ENCODE measurements around the gene NLK. TPM values are rescaled to one million over a fixed set of nuclear protein-coding genes. Genes with fewer than 3 reads are reported as not detected.

NLK gene
- total and polyA plus RNA-seq, 8 donors = 9.8 to 16.7 (median 13.5) TPM

DNA sequence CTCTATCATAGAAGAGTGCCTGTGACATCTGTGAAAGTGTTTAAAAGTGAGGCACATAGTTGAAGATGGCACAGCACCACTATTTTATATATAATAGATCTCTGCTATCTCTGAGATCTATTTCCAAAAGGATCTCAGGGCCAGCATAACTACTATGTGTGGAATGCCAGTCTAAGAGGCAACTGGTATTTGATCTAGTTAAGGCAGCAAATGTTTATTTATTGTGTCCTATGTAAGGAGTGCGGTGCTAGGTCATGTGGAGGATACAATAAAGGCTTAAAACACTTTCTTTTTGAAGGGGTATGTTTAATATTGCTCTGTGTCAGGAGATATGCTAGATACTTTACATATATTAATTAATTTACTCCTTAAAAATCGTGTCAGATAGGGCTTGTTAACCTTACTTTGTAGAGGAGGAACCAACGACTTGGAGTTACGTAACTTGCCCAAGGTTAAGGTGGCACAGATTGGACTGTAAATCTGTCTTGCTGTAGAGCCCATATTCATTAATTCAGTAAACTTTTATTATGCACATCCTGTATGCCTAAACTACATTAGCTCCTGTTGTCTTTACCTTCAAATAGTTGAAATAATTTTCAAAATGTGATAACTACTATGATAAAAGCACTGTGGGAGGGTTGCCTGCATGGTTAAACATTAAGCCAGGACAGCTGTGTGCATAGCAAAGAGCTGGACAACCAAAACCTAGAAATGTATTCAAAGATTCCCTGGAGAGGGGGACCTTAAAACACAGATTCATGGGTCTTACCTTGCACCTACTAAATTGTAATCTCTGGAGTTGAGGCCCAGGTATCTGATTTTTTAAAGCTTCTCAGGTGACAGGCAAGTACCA is 83.3 kb downstream of the NLK start:
- Histone ChIP-seq H3K4me3 (no peak overlapping the region), H3K9me3 (no peaks in the 10 kb centered on the region), H3K4me1 (peaks cover 6 to 20% (median 20%) of the 10 kb centered on the region in 3 donors), H3K36me3 (no peaks in the 10 kb centered on the region), H3K27ac (peak overlapping the region in 2 of 4 donors; percentile 50 to 61), H3K27me3 (no peaks in the 10 kb centered on the region)
- peak in 1 of 6 donors; percentile 41 for DNase-seq
- no peak for TF ChIP-seq CTCF (IDR thresholded peaks at IDR 0.05)
- peak; percentile 78 to 85 (median 84) for ATAC-seq
- no peak for FAIRE-seq
- intact Hi-C loops (cut with DNase I) = no loop called here
- 16% methylated on average over 4 of the region's 4 CpGs for WGBS, 2 donors

- peaks cover 6 to 20% (median 18%) of the 10 kb centered on the region in 3 donors for H3K4me1 ChIP-seq
- intact Hi-C loops (cut with DNase I) = no loop called here
- no peaks in the 10 kb centered on the region for H3K9me3 ChIP-seq
- H3K36me3 ChIP-seq = no peaks in the 10 kb centered on the region
- no peak for DNase-seq
- H3K27me3 ChIP-seq = no peaks in the 10 kb centered on the region
- no peak for TF ChIP-seq CTCF (IDR thresholded peaks at IDR 0.05)
- no peak for ATAC-seq
- H3K4me3 ChIP-seq = no peak overlapping the region
- no peak for FAIRE-seq
- H3K27ac ChIP-seq = no peak overlapping the region
- 92 to 97% methylated on average over 1 of the region's 1 CpG for WGBS, 2 donors
Measured at GRCh38 chr17:28127196-28127595, 84.7 kb downstream of the NLK start.

- no peaks in the 10 kb centered on the region for H3K9me3 ChIP-seq
- intact Hi-C loops (cut with DNase I) = no loop called here
- ATAC-seq = no peak
- H3K4me1 ChIP-seq = peaks cover 6 to 20% (median 18%) of the 10 kb centered on the region in 3 donors
- no peak for FAIRE-seq
- H3K4me3 ChIP-seq = no peak overlapping the region
- no peak overlapping the region for H3K27ac ChIP-seq
- DNase-seq = no peak
- WGBS, 2 donors = 93 to 100% methylated on average over 1 of the region's 1 CpG
- H3K27me3 ChIP-seq = no peaks in the 10 kb centered on the region
- no peak for TF ChIP-seq CTCF (IDR thresholded peaks at IDR 0.05)
- no peaks in the 10 kb centered on the region for H3K36me3 ChIP-seq
Measured at GRCh38 chr17:28128779-28129178, 86.3 kb downstream of the NLK start.

DNA sequence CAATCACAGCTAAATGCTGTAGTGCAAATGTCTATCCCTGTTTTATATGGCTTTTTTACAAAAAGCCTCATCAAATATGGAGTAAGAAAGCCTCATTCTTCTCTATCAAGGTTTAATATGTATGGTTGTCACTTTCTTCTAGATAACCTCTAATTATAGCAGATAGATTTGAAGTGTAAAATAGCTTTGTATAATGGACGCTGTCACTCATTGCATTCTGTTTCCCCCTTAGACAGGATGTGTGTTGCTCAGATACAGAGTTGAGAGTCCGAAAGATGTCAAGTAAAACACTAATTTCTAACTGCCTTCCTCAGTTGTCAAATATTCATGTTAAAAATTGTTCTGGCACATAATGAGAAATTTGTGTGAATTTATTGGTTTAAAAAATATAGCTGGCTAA is 88.0 kb downstream of the NLK start:
- intact Hi-C loops (cut with DNase I) = no loop called here

More for the DNA sequence above, 88.0 kb downstream of the NLK start:
- no peak for DNase-seq
- H3K9me3 ChIP-seq = no peaks in the 10 kb centered on the region
- H3K4me3 ChIP-seq = no peak overlapping the region
- no peak overlapping the region for H3K27ac ChIP-seq
- H3K36me3 ChIP-seq = no peaks in the 10 kb centered on the region
- 96% methylated on average over 2 of the region's 2 CpGs for WGBS, 2 donors
- ATAC-seq = no peak
- H3K4me1 ChIP-seq = peaks cover 2 to 10% (median 8%) of the 10 kb centered on the region in 3 donors
- no peak for FAIRE-seq
- H3K27me3 ChIP-seq = no peaks in the 10 kb centered on the region
- TF ChIP-seq CTCF (IDR thresholded peaks at IDR 0.05) = no peak
